Neural cell (in vitro differentiated cells): ENCODE data around the gene SDC4. TPM values are rescaled to one million over a fixed set of nuclear protein-coding genes. Genes with fewer than 3 reads are reported as not detected.

ENCODE experiments used
- H2AFZ ChIP-seq: fragments of 200-600, 300-800 bp; sonication (generic), shearing (Covaris generic); 2 replicates; pipeline ENCODE4 v1.6.0; 2014; ENCODE audit warnings: low read depth, mild to moderate bottlenecking, antibody characterized with exemption, low read length, moderate library complexity
- H3F3A ChIP-seq: fragments of 200-600 bp; shearing (Covaris generic); 2 replicates; pipeline ENCODE4 v1.6.1; 2016; ENCODE audit warnings: mild to moderate bottlenecking, moderate library complexity, mixed read lengths, antibody characterized with exemption, low read length; ENCODE audit not compliant: insufficient read depth, poor library complexity, severe bottlenecking
- H3K27ac ChIP-seq: fragments of 200-600, 300-800 bp; sonication (generic), shearing (Covaris generic); 2 replicates; pipeline ENCODE4 v1.5.1; 2014; ENCODE audit warnings: mild to moderate bottlenecking, low read length, moderate library complexity
- H3K27me3 ChIP-seq: fragments of 300-800, 200-600 bp; sonication (generic), shearing (Covaris generic); 2 replicates; pipeline ENCODE4 v1.6.0; 2014; ENCODE audit warnings: mild to moderate bottlenecking, low read depth, low read length, moderate library complexity; ENCODE audit not compliant: insufficient read depth
- H3K36me3 ChIP-seq: fragments of 300-800, 200-600 bp; sonication (generic), shearing (Covaris generic); 2 replicates; pipeline ENCODE4 v1.5.1; 2014; ENCODE audit warnings: mild to moderate bottlenecking, antibody characterized with exemption, low read length, moderate library complexity; ENCODE audit not compliant: insufficient read depth
- H3K4me2 ChIP-seq: fragments of 300-800, 200-600 bp; sonication (generic), shearing (Covaris generic); 2 replicates; pipeline ENCODE4 v1.6.0; 2014; ENCODE audit warnings: mild to moderate bottlenecking, low read length
- H3K4me3 ChIP-seq: fragments of 300-800, 200-600 bp; sonication (generic), shearing (Covaris generic); 2 replicates; pipeline ENCODE4 v1.5.1; 2014; ENCODE audit warnings: mild to moderate bottlenecking, low read length, moderate library complexity
- H3K79me2 ChIP-seq: fragments of 200-600 bp; shearing (Covaris generic); replicated peaks from 2 replicates; pipeline ENCODE4 v1.6.0; 2014; ENCODE audit warnings: mild to moderate bottlenecking, low read length, moderate library complexity; ENCODE audit not compliant: insufficient read depth
- H3K9ac ChIP-seq: fragments of 300-800, 200-600 bp; sonication (generic), shearing (Covaris generic); 2 replicates; pipeline ENCODE4 v1.6.1; 2016; ENCODE audit warnings: mild to moderate bottlenecking, low read length, mixed read lengths
- H3K9me2 ChIP-seq: fragments of 200-600 bp; shearing (Covaris generic); 2 replicates; pipeline ENCODE4 v1.6.1; 2016; ENCODE audit warnings: mild to moderate bottlenecking, low read length, mixed read lengths; ENCODE audit not compliant: insufficient read depth
- H3K9me3 ChIP-seq: fragments of 200-600, 300-800 bp; sonication (generic), shearing (Covaris generic); 2 replicates; pipeline ENCODE4 v1.6.1; 2016; ENCODE audit warnings: mild to moderate bottlenecking, mixed run types, low read length, moderate library complexity, mixed read lengths
- H4K20me1 ChIP-seq: fragments of 200-600 bp; shearing (Covaris generic); 2 replicates; pipeline ENCODE4 v1.6.1; 2016; ENCODE audit warnings: mild to moderate bottlenecking, mixed run types; ENCODE audit not compliant: insufficient read depth
- EP300 ChIP-seq: fragments of 450-650 bp; conservative IDR thresholded peaks from 2 replicates; pipeline ENCODE4 v1.6.1; 2014; ENCODE audit warnings: antibody characterized with exemption, mild to moderate bottlenecking, moderate library complexity; ENCODE audit not compliant: poor library complexity, severe bottlenecking
- EZH2 ChIP-seq: fragments of 200-600, 300-800 bp; shearing (Covaris generic), sonication (generic); IDR thresholded peaks from 2 replicates; pipeline ENCODE4 v1.6.1; 2014; ENCODE audit warnings: antibody characterized with exemption, low read length, borderline replicate concordance, mild to moderate bottlenecking; ENCODE audit not compliant: insufficient read depth, poor library complexity, severe bottlenecking
- MXI1 ChIP-seq: fragments of 450-650 bp; conservative IDR thresholded peaks from 2 replicates; pipeline ENCODE4 v1.6.1; 2014; ENCODE audit warnings: antibody characterized with exemption, mild to moderate bottlenecking; ENCODE audit not compliant: poor library complexity, severe bottlenecking
- POLR2AphosphoS5 ChIP-seq: IDR thresholded peaks from 2 replicates; pipeline ENCODE4 v1.6.1; 2012
- RAD21 ChIP-seq: fragments of 450-650 bp; conservative IDR thresholded peaks from 2 replicates; pipeline ENCODE4 v1.6.1; 2014; ENCODE audit warnings: antibody characterized with exemption, mild to moderate bottlenecking, moderate library complexity
- SMC3 ChIP-seq: fragments of 450-650 bp; conservative IDR thresholded peaks from 2 replicates; pipeline ENCODE4 v1.6.1; 2014; ENCODE audit warnings: antibody characterized with exemption, mild to moderate bottlenecking, moderate library complexity; ENCODE audit not compliant: poor library complexity
- TAF1 ChIP-seq: IDR thresholded peaks from 2 replicates; pipeline ENCODE4 v1.6.1; 2012; ENCODE audit warnings: low read depth
- polyA plus RNA-seq: library from polyadenylated mRNA; depleted of rRNA; stranded (reverse); fragments of >200 nt; gene quantifications from 2 replicates; pipeline ENCODE4 v1.2.3, GENCODE V29; 2014
- TF ChIP-seq, protein P1 (sequence below): fragments of 450-650 bp; IDR thresholded peaks from 2 replicates; pipeline ENCODE4 v1.5.1; 2014; ENCODE audit warnings: antibody characterized with exemption, mild to moderate bottlenecking, moderate library complexity; ENCODE audit not compliant: poor library complexity, severe bottlenecking
- TF ChIP-seq, protein P2 (sequence below): IDR thresholded peaks from 2 replicates; pipeline ENCODE4 v1.6.1; 2012; ENCODE audit warnings: borderline replicate concordance

The SDC4 gene
- polyA plus RNA-seq, 1 donor from 2014 or later, result not detected

DNA sequence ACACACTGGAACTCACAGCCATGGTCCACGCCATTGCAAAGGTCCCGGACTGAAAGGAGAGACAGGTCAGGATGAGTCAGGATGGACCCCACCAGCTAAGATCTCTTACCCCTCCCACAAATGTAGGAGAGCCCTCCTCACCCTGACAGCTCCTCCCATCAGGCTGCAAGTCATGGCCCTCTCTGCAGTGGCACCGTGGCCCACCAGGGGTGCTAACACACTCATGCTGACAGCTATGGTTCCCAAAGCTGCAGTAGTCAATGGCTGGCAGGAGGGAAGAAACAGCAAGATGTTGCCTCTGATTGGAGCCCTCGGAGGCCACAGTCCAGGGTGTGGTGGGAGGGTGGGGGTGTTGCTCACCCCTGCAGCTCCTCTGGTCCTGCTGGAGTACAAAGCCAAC, 47.3 kb downstream of the SDC4 start:
- TF ChIP-seq EZH2, result no peak
- no peak for TF ChIP-seq TAF1
- no peak for TF ChIP-seq POLR2AphosphoS5
- no peak for TF ChIP-seq RAD21
- TF ChIP-seq EP300, result no peak
- TF ChIP-seq MXI1, result no peak
- no peak for TF ChIP-seq SMC3
- TF ChIP-seq, protein P1, sequence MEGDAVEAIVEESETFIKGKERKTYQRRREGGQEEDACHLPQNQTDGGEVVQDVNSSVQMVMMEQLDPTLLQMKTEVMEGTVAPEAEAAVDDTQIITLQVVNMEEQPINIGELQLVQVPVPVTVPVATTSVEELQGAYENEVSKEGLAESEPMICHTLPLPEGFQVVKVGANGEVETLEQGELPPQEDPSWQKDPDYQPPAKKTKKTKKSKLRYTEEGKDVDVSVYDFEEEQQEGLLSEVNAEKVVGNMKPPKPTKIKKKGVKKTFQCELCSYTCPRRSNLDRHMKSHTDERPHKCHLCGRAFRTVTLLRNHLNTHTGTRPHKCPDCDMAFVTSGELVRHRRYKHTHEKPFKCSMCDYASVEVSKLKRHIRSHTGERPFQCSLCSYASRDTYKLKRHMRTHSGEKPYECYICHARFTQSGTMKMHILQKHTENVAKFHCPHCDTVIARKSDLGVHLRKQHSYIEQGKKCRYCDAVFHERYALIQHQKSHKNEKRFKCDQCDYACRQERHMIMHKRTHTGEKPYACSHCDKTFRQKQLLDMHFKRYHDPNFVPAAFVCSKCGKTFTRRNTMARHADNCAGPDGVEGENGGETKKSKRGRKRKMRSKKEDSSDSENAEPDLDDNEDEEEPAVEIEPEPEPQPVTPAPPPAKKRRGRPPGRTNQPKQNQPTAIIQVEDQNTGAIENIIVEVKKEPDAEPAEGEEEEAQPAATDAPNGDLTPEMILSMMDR, result no peak
- TF ChIP-seq, protein P2, sequence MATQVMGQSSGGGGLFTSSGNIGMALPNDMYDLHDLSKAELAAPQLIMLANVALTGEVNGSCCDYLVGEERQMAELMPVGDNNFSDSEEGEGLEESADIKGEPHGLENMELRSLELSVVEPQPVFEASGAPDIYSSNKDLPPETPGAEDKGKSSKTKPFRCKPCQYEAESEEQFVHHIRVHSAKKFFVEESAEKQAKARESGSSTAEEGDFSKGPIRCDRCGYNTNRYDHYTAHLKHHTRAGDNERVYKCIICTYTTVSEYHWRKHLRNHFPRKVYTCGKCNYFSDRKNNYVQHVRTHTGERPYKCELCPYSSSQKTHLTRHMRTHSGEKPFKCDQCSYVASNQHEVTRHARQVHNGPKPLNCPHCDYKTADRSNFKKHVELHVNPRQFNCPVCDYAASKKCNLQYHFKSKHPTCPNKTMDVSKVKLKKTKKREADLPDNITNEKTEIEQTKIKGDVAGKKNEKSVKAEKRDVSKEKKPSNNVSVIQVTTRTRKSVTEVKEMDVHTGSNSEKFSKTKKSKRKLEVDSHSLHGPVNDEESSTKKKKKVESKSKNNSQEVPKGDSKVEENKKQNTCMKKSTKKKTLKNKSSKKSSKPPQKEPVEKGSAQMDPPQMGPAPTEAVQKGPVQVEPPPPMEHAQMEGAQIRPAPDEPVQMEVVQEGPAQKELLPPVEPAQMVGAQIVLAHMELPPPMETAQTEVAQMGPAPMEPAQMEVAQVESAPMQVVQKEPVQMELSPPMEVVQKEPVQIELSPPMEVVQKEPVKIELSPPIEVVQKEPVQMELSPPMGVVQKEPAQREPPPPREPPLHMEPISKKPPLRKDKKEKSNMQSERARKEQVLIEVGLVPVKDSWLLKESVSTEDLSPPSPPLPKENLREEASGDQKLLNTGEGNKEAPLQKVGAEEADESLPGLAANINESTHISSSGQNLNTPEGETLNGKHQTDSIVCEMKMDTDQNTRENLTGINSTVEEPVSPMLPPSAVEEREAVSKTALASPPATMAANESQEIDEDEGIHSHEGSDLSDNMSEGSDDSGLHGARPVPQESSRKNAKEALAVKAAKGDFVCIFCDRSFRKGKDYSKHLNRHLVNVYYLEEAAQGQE, result no peak
- H3K4me2 ChIP-seq, result no peak overlapping the region
- no peak overlapping the region for H2AFZ ChIP-seq
- H3K9me2 ChIP-seq, result no peaks in the 10 kb centered on the region
- no peak overlapping the region for H3K9ac ChIP-seq
- no peaks in the 10 kb centered on the region for H3K79me2 ChIP-seq
- H3K9me3 ChIP-seq, result no peaks in the 10 kb centered on the region
- no peaks in the 10 kb centered on the region for H3K27me3 ChIP-seq
- no peak overlapping the region for H3K27ac ChIP-seq
- no peaks in the 10 kb centered on the region for H3F3A ChIP-seq
- no peak overlapping the region for H3K4me3 ChIP-seq
- no peaks in the 10 kb centered on the region for H3K36me3 ChIP-seq
- no peaks in the 10 kb centered on the region for H4K20me1 ChIP-seq

DNA sequence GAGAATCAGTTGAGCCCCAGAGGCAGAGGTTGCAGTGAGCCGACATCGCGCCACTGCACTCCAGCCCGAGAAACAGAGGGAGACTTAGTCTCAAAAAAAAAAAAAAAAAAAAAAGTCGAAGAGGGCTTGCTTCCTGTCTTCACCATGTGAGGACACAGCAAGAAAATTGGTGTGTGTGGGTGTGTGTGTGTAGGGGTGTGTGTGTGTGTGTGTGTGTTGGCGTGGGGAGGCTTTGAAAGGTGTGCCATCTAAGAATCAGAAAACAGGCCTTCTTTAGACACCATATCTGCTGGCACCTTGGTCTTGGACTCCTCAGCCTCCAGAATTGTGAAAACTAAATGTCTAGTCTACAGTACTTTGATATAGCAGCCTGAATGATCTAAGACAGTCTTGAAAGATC, 48.4 kb downstream of the SDC4 start:
- no peak for TF ChIP-seq MXI1
- TF ChIP-seq POLR2AphosphoS5, result no peak
- TF ChIP-seq RAD21, result no peak
- TF ChIP-seq, protein P2, result no peak
- no peak for TF ChIP-seq SMC3
- TF ChIP-seq EZH2, result no peak
- no peak for TF ChIP-seq EP300
- TF ChIP-seq, protein P1, result no peak
- TF ChIP-seq TAF1, result no peak
- Histone ChIP-seq H4K20me1 (no peaks in the 10 kb centered on the region), H3K79me2 (no peaks in the 10 kb centered on the region), H3K36me3 (no peaks in the 10 kb centered on the region), H3K9me3 (no peaks in the 10 kb centered on the region), H3K27me3 (no peaks in the 10 kb centered on the region), H3K27ac (no peak overlapping the region), H3K4me3 (no peak overlapping the region), H3K9ac (no peak overlapping the region), H3K4me2 (no peak overlapping the region), H2AFZ (no peak overlapping the region), H3F3A (no peaks in the 10 kb centered on the region), H3K9me2 (no peaks in the 10 kb centered on the region)
